HG03135 (cell line): ENCODE results near the gene JMJD8.
A peak's percentile ranks its signal among the peaks of the same experiment; 100 is the strongest.

Experiments
- ATAC-seq: cut with Tn5 transposase; IDR thresholded peaks from one replicate; pipeline ENCODE4 v1.9.1; 2021; ENCODE audit warnings: mild to moderate bottlenecking, moderate library complexity; ENCODE audit not compliant: unreplicated experiment

JMJD8 gene

GRCh38 chr16:678209-678857 is 5.8 kb downstream of the JMJD8 start:
- ATAC-seq = no peak

GRCh38 chr16:677316-678190 is 6.6 kb downstream of the JMJD8 start:
- ATAC-seq = no peak

DNA sequence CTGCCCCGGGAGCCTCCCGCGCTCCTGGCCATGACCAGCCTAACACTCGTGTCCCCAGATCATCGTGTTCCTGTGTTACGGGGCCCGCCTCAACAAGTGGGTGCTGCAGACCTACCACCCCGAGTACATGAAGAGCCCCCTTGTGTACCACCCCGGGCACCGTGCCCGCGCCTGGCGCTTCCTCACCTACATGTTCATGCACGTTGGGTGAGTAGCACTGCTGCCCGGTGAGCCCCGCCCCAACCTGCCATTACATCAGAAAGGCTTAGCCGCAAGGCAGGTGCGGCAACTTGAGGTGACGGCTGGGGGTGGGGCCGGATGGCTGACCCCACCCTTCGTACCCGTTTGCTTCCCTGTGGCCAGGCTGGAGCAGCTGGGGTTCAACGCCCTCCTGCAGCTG is 7.2 kb downstream of the JMJD8 start:
- no peak for ATAC-seq

- ATAC-seq = no peak
Measured at GRCh38 chr16:676565-676902, 7.6 kb downstream of the JMJD8 start.

- ATAC-seq = no peak
Measured at GRCh38 chr16:675884-676564, 8.1 kb downstream of the JMJD8 start.

- ATAC-seq = no peak
Measured at GRCh38 chr16:674968-675883, 8.9 kb downstream of the JMJD8 start, which contains the start of gene RHBDL1. Gene RHBDL1, plus strand, starts transcription at chr16:675671. Its CDS starts 120 bp downstream, at chr16:675791.

DNA sequence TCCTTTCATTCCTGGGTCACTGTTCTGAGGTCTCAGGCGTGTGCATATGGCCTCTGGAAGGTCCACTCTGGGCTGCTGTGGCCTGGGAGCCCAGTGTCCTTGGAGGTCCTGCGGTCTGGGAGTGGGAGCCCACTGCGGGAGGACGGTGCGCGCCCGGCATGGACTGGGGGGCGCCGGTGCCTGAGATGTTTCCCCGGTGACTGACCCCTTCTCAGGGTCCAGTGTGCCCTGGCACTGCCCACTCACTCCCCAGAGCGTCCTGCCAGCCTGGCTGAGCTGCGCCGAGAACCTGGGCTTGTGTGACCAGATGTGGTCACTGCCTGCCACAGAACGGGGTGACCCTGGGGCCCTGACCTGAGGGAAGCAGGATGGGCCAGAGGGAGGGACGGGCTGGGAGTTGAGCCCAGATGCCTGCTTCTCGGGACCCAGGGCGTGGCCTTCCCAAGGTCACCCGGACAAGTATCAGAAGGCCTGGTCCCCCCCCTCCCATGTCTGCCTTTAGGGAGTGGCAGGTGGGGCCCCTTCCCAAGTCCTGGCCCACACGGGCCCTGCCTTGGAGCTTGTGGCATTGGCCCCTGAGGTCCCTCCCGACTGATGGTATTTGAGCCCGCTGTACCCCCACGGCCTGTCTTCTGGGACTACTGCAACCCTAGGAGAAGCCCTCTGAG is 9.8 kb downstream of the JMJD8 start:
- no peak for ATAC-seq

- no peak for ATAC-seq
Measured at GRCh38 chr16:673399-673991, 10.6 kb downstream of the JMJD8 start.

- no peak for ATAC-seq
Measured at GRCh38 chr16:672851-673250, 11.3 kb downstream of the JMJD8 start.

- ATAC-seq = no peak
Measured at GRCh38 chr16:672371-672770, 11.8 kb downstream of the JMJD8 start.

- ATAC-seq = no peak
Measured at GRCh38 chr16:671353-672131, 12.6 kb downstream of the JMJD8 start.

- no peak for ATAC-seq
Measured at GRCh38 chr16:670485-671352, 13.4 kb downstream of the JMJD8 start.

- no peak for ATAC-seq
Measured at GRCh38 chr16:669666-670065, 14.5 kb downstream of the JMJD8 start.

DNA sequence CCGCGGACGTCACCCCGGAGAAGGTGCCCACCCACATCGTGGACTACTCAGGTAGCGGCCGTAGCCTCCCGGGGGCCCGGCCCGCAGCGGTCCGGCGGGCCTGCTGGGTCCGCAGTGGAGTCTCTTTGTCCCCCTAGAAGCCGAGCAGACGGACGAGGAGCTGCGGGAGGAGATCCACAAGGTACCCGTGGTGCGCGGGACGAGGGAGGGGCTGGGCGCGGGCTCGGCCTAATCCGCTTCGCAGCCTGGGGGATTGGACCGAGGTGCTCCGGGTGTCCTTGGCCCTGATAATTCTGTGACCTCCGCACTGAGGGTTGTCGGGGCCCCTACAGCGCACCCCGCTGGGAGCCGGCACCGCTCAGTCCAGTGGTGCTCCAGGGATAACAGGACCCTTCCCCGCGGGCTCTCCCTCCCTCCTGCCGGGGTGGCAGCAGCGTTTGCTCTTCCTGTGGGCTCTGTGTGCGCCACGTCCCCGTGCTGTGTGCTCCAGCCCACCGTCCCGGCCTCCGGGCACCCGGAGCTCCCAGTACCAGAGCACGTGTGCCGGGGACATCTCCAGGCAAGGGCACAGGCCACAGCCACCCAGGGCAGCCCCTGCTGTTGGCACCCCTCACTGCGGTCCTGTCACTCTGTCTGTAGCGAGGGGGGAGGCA is 15.5 kb downstream of the JMJD8 start:
- ATAC-seq = no peak

GRCh38 chr16:667780-668518 is 16.2 kb downstream of the JMJD8 start, which contains the start of gene RHOT2:
Gene RHOT2, plus strand, starts transcription at chr16:668132. Its CDS starts 68 bp downstream, at chr16:668200.
- ATAC-seq = peak; percentile 75

- ATAC-seq = no peak
Measured at GRCh38 chr16:667113-667779, 16.9 kb downstream of the JMJD8 start.
